ENCODE results near the gene DCTN4.

DNA sequence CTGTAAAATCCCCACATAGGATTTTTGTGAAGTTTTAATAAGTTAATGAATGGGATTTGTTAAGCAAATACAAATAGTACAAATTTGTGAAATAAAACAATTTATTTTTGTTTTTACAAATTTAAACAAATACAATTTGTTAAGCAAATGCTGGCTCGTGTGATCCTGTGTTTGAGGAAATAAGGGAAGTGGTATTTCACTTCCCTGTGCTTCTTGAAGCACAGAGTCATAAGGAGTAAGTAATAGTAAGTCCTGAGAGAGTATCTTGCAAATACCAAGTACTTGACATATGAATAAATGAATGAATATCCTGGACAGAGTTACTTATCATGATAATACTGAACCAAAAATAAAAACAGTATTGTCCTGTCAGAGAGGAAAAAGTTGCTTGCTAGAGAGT, 28.8 kb upstream of the DCTN4 start:
- TF ChIP-seq SIN3A (conservative IDR thresholded peaks at IDR 0.05 in 1 of 2, IDR thresholded peaks at IDR 0.05 in 1 of 2; ENCODE audit: low read depth in 1 of 2, low read length in 2 of 2) = no peak
- TF ChIP-seq EZH2 (IDR thresholded peaks at IDR 0.05; ENCODE audit: low read depth, low read length, severe bottlenecking) = no peak
- no peak for TF ChIP-seq CEBPB (IDR thresholded peaks at IDR 0.05; ENCODE audit: low read depth, low read length)
- TF ChIP-seq, protein P1, sequence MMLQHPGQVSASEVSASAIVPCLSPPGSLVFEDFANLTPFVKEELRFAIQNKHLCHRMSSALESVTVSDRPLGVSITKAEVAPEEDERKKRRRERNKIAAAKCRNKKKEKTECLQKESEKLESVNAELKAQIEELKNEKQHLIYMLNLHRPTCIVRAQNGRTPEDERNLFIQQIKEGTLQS (IDR thresholded peaks at IDR 0.05; ENCODE audit: insufficient read depth, low read depth, low read length) = no peak
- TF ChIP-seq CBX5 (IDR thresholded peaks at IDR 0.05; ENCODE audit: low read depth, low read length) = no peak
- no peak for TF ChIP-seq SRF (IDR thresholded peaks at IDR 0.05; ENCODE audit: low read depth, low read length)
- no peak for TF ChIP-seq ASH2L (IDR thresholded peaks at IDR 0.05; ENCODE audit: low read length)

Data from H1 (cell line).